ENCODE data around the gene DET1. TPM values are rescaled to one million over a fixed set of nuclear protein-coding genes. Genes with fewer than 3 reads are reported as not detected.

DET1 gene
- polyA plus RNA-seq, 1 of the 3 experiments (the other 2 are of a cell fraction) = 4.5 TPM

- TF ChIP-seq GATA2 (CRISPR knock-in tag; IDR thresholded peaks at IDR 0.05) (no peak), FOSL2 (IDR thresholded peaks at IDR 0.05; ENCODE audit: borderline replicate concordance, low read depth) (no peak), RFX5 (IDR thresholded peaks at IDR 0.05; ENCODE audit: low read length) (no peak), RAD21 (IDR thresholded peaks at IDR 0.05; ENCODE audit: low read length) (no peak), SIN3A (IDR thresholded peaks at IDR 0.05; ENCODE audit: borderline replicate concordance, low read depth, low read length) (no peak), NFIC (IDR thresholded peaks at IDR 0.05; ENCODE audit: borderline replicate concordance) (no peak), CHD2 (IDR thresholded peaks at IDR 0.05; ENCODE audit: low read length, partially characterized antibody) (no peak), USF2 (IDR thresholded peaks at IDR 0.05; ENCODE audit: borderline replicate concordance, low read depth, low read length) (no peak)
- TF ChIP-seq, protein P1, sequence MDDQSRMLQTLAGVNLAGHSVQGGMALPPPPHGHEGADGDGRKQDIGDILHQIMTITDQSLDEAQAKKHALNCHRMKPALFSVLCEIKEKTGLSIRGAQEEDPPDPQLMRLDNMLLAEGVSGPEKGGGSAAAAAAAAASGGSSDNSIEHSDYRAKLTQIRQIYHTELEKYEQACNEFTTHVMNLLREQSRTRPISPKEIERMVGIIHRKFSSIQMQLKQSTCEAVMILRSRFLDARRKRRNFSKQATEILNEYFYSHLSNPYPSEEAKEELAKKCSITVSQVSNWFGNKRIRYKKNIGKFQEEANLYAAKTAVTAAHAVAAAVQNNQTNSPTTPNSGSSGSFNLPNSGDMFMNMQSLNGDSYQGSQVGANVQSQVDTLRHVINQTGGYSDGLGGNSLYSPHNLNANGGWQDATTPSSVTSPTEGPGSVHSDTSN (IDR thresholded peaks at IDR 0.05) = no peak
- TF ChIP-seq, protein P2, sequence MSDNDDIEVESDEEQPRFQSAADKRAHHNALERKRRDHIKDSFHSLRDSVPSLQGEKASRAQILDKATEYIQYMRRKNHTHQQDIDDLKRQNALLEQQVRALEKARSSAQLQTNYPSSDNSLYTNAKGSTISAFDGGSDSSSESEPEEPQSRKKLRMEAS (IDR thresholded peaks at IDR 0.05; ENCODE audit: low read depth) = no peak
- ChIA-PET POLR2A (no interaction called here), CTCF (interaction anchor here (1.0 kb wide), 1 partner anchor 11 kb away, joined by 3 read pairs; no protein-coding TSS in a partner anchor)
- Histone ChIP-seq H3K9me3 (no peaks in the 10 kb centered on the region), H3K4me2 (no peak overlapping the region), H4K20me1 (ENCODE audit: insufficient read depth) (no peaks in the 10 kb centered on the region), H3K27ac (ENCODE audit: low read depth in 2 of 2, low read length in 1 of 2) (no peak overlapping the region), H3K4me3 (ENCODE audit: low read depth in 2 of 2, low read length in 1 of 2) (no peak overlapping the region), H3K4me1 (ENCODE audit: control insufficient read depth in 1 of 2, insufficient read depth in 2 of 2, low read depth in 1 of 2, low read length in 1 of 2) (peaks cover 0 to 3% of the 10 kb centered on the region in 2 experiments; a peak in 1 of 4 replicates), H2AFZ (ENCODE audit: low read depth) (no peak overlapping the region), H3K36me3 (replicated peaks in 1 of 2; ENCODE audit: control insufficient read depth in 1 of 2, insufficient read depth in 2 of 2, low read length in 1 of 2) (peaks cover 10 to 50% of the 10 kb centered on the region in 2 experiments), H3K27me3 (ENCODE audit: insufficient read depth) (no peaks in the 10 kb centered on the region), H3F3A (replicated peaks; ENCODE audit: insufficient read depth) (no peaks in the 10 kb centered on the region), H3K79me2 (ENCODE audit: insufficient read depth) (no peaks in the 10 kb centered on the region), H3K9ac (no peak overlapping the region), H3K9me2 (no peaks in the 10 kb centered on the region)
- no peak for DNase-seq
- WGBS (ENCODE audit: low lambda C conversion rate) = 89% methylated on average over 4 of the region's 4 CpGs
Measured at GRCh38 chr15:88509321-88509720, 37.2 kb downstream of the DET1 start.

- Histone ChIP-seq H2AFZ (ENCODE audit: low read depth) (no peak overlapping the region), H3K4me2 (no peak overlapping the region), H3K79me2 (ENCODE audit: insufficient read depth) (no peaks in the 10 kb centered on the region), H3K27ac (ENCODE audit: low read depth in 2 of 2, low read length in 1 of 2) (no peak overlapping the region; a peak in 1 of 4 replicates), H3K9me3 (no peaks in the 10 kb centered on the region), H3K4me1 (ENCODE audit: control insufficient read depth in 1 of 2, insufficient read depth in 2 of 2, low read depth in 1 of 2, low read length in 1 of 2) (peaks cover 0 to 3% of the 10 kb centered on the region in 2 experiments; a peak in 1 of 4 replicates), H3K4me3 (ENCODE audit: low read depth in 2 of 2, low read length in 1 of 2) (no peak overlapping the region), H3K9me2 (no peaks in the 10 kb centered on the region), H3F3A (replicated peaks; ENCODE audit: insufficient read depth) (no peaks in the 10 kb centered on the region), H4K20me1 (ENCODE audit: insufficient read depth) (no peaks in the 10 kb centered on the region), H3K36me3 (replicated peaks in 1 of 2; ENCODE audit: control insufficient read depth in 1 of 2, insufficient read depth in 2 of 2, low read length in 1 of 2) (peaks cover 14 to 33% of the 10 kb centered on the region in 2 experiments), H3K27me3 (ENCODE audit: insufficient read depth) (no peaks in the 10 kb centered on the region), H3K9ac (no peak overlapping the region)
- no peak for DNase-seq
- CTCF ChIA-PET = interaction anchor here (1.2 to 1.7 kb wide), 3 partner anchors 30 to 372 kb away, joined by 3 to 7 read pairs (median 3); no protein-coding TSS in a partner anchor
- TF ChIP-seq MXI1 (IDR thresholded peaks at IDR 0.05; ENCODE audit: low read depth, low read length) (no peak), NFIC (IDR thresholded peaks at IDR 0.05; ENCODE audit: borderline replicate concordance) (no peak), POLR2AphosphoS5 (IDR thresholded peaks at IDR 0.05; ENCODE audit: low read depth, low read length) (no peak), TEAD4 (IDR thresholded peaks at IDR 0.05; ENCODE audit: borderline replicate concordance, insufficient read depth) (no peak), NRF1 (IDR thresholded peaks at IDR 0.05; ENCODE audit: low read depth, low read length) (no peak), ZBTB33 (IDR thresholded peaks at IDR 0.05; ENCODE audit: borderline replicate concordance, low read depth) (no peak), GABPA (IDR thresholded peaks at IDR 0.05; ENCODE audit: low read depth) (no peak), FOXM1 (IDR thresholded peaks at IDR 0.05; ENCODE audit: low read depth) (no peak), YY1 (IDR thresholded peaks at IDR 0.05; ENCODE audit: low read depth) (no peak)
- TF ChIP-seq, protein P2 (IDR thresholded peaks at IDR 0.05; ENCODE audit: low read depth) = no peak
- POLR2A ChIA-PET = no interaction called here
Measured at GRCh38 chr15:88506628-88507027, 39.9 kb downstream of the DET1 start.
